ENCODE data around the gene ADAM33.

ADAM33 gene

GRCh38 chr20:3702611-3703391 lies 21.0 kb upstream of the ADAM33 start:
- TF ChIP-seq GATA1 (IDR thresholded peaks at IDR 0.05; ENCODE audit: low read depth, low read length) = no peak
- TF ChIP-seq POLR2A (IDR thresholded peaks at IDR 0.05; ENCODE audit: low read length) = no peak
- DNase-seq = no peak

DNA sequence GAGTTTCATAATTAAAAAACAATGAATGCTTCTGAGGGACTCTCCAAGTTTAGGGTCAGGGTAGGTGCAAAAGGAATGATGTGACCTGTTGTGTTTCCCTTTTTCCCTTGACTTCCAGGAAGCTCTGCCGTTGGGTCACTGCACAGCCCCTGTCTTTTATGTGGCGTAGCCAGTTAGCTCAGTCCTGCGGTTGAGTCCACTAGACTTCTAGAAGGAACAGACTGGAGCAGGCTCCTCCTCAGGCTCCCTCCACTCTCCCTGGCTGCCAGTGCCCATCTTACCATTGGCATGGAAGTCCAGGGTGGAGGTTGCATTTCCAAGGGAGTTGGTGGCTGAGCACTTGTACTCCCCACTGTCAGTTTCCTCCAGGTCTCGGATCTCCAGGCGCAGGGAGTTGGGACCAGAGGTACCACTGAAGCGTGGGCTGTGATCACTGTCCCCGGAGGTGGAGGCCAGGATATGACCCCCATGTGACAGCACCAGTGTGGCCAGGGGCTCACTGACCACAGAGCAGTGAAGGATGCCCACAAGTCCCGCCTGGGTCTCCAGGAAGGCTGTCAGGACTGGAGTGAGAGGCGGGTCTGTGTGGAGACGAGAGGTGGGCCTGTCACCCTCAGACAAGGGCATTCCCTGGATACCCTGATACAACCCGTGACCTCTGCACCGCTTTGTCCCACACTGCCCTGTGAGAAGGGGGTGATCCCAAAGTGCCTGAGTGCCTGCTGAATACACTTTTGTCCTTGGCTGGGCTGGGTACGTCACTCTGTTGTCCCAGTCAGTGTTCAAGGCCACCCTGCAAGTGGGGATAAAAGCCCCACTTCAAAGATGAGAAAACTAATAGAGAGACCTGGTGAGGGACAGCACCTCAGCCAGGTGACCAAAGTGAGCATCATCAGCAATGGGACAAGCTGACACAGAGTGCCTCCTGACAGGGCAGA lies 19.5 kb upstream of the ADAM33 start:
- TF ChIP-seq GATA1 (IDR thresholded peaks at IDR 0.05; ENCODE audit: low read depth, low read length) (no peak), POLR2A (IDR thresholded peaks at IDR 0.05; ENCODE audit: low read length) (no peak)
- DNase-seq = no peak

DNA sequence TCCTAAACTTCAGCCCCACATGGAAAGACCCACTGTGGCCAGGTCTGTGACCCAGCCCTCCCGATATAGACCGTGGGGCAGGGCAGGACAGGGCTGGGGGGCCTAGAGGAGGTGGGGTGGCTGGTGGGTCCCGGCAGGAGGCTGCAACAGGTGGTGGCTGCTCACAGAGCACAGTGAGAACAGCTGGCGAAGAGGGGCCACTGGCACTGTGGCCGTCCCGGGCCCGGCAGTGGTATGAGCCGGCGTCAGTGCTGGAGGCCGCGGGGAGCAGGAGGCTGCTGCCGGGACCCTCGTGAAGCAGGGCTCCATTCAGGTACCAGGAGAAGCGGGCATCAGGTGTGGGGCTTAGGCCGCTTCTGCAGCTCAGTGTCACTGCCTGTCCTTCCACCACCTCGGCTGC lies 17.2 kb upstream of the ADAM33 start:
- no peak for DNase-seq
- TF ChIP-seq POLR2A (IDR thresholded peaks at IDR 0.05; ENCODE audit: low read length) (no peak), GATA1 (IDR thresholded peaks at IDR 0.05; ENCODE audit: low read depth, low read length) (no peak)

GRCh38 chr20:3698591-3699001 lies 16.8 kb upstream of the ADAM33 start:
- TF ChIP-seq GATA1 (IDR thresholded peaks at IDR 0.05; ENCODE audit: low read depth, low read length) (no peak), POLR2A (IDR thresholded peaks at IDR 0.05; ENCODE audit: low read length) (no peak)
- DNase-seq = no peak

DNA sequence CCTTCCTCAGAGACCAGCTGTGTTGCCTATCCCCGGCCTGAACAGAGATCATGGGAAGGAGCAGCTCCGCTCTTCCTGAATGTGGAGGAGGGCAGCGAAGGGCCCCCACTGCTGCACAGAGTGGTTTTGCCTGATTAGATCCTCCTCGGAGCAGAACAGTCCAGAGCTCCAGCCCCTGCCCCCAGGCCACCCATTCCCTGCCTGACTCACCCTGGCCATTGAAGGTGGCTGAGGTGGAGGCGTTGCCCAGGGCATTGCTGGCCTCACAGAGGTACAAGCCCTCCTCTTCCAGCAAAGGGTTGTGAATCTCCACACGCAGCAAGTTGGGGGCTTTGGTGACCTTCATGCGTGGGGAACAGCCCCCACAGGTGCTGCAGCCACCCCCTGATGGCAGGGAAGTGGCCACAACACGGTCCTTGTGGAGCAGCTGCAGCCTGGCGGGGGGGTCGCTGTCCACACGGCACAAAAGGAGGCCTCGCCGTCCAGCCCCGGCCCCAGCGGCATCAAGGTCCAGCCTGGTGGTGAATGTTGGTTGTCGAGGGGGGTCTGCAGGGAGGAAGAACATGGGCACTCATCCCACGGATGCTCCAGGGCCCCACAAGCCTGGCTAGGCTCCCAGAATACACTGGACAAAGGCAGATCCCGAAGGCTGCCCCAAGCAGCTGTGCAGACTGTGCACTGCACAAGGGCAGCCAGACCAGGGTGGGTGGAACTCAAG lies 15.9 kb upstream of the ADAM33 start:
- TF ChIP-seq POLR2A (IDR thresholded peaks at IDR 0.05; ENCODE audit: low read length) = no peak
- no peak for TF ChIP-seq GATA1 (IDR thresholded peaks at IDR 0.05; ENCODE audit: low read depth, low read length)
- DNase-seq = no peak

DNA sequence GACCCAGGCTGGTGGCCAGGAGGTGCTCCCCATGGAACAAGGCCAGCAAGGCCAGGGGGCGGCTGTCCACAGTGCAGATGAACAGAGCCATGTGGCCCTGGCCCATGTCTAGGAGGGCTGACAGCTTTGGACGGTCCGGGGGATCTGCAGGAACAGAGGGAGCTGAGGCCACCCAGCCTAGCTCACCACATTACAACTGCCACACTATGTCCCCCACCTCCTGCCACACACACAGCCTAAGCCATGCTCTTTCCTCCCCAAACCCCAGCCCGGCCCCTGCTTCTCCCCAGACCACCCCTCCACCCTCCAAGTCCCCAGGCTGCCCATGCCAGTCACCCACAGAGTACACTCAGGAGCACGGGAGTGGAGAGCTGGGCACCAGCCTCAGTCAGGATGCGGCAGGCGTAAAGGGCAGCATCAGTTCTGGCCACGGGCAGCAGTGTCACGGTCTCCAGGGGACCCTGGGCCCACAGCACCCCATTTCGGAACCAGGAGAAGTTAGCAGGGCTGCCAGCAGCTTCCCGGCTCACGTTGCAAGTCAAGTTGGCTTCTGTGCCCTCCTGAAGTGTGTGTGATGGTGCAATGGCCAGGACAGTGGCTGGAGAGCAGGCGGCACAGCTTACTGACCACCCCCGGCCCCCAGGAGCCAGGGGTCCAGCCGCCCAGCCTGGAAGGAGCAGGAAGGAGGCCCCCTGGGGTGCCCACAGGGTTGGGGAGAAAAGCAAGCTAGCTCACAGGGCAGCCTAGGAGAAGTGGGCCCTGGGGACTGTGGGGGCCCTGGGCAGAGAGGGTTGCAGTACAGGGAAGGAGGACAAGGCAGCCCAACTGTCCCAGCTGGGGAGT lies 15.2 kb upstream of the ADAM33 start:
- TF ChIP-seq POLR2A (IDR thresholded peaks at IDR 0.05; ENCODE audit: low read length) (no peak), GATA1 (IDR thresholded peaks at IDR 0.05; ENCODE audit: low read depth, low read length) (no peak)
- no peak for DNase-seq

DNA sequence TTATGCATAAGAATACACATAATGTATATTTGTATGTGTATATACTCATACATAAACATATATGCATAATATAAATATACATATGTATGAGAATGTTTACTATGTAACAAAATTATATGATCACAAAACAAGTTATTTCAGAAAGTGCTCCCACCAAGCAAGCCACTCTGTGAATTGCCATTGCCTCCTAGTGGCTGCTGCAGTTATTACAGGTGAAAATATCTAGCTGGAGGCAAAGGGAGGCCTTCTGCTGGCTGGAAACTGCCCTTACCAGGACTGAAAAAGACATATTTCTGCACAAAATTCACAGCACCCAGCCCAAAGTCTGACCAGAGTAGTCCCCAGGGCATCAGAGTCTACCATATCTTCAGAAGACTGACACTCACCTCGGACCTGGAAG lies 14.4 kb upstream of the ADAM33 start:
- DNase-seq = peak; percentile 33 to 42
- no peak for TF ChIP-seq POLR2A (IDR thresholded peaks at IDR 0.05; ENCODE audit: low read length)
- no peak for TF ChIP-seq GATA1 (IDR thresholded peaks at IDR 0.05; ENCODE audit: low read depth, low read length)

- TF ChIP-seq POLR2A (IDR thresholded peaks at IDR 0.05; ENCODE audit: low read length) = no peak
- no peak for TF ChIP-seq GATA1 (IDR thresholded peaks at IDR 0.05; ENCODE audit: low read depth, low read length)
- DNase-seq = no peak
Observed at GRCh38 chr20:3694864-3695263, 13.1 kb upstream of the ADAM33 start.

- TF ChIP-seq POLR2A (IDR thresholded peaks at IDR 0.05; ENCODE audit: low read length) (no peak), GATA1 (IDR thresholded peaks at IDR 0.05; ENCODE audit: low read depth, low read length) (no peak)
- no peak for DNase-seq
Observed at GRCh38 chr20:3693376-3693775, 11.6 kb upstream of the ADAM33 start.

DNA sequence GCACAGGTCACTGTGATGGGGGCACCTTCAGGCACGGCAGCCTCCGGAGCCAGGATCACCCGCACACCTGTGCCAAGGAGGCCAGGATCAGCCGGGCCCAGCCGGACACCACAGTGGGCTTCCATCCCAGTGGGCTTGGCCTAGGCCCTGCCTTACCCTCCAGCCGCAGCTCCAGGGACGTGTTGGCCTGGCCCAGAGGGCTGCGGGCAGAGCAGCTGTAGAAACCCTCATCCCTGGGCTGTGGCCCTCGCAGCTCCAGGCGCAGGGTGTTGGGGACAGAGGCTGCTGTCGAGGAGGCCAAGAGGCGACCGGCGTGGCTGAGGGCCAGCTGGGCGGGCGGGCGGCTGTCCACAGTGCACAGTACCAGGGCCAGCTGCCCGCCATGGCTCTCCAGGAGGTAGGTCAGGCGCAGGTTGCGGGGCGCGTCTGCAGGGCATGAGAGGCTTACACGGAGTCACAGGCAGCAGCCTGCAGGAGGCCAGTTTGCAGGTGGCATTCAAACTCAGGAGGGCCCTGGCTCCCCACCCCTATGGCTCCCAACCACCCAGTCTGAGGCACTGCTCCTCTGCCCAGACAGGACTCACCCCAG lies 11.0 kb upstream of the ADAM33 start:
- DNase-seq = no peak
- TF ChIP-seq POLR2A (IDR thresholded peaks at IDR 0.05; ENCODE audit: low read length) (no peak), GATA1 (IDR thresholded peaks at IDR 0.05; ENCODE audit: low read depth, low read length) (no peak)

DNA sequence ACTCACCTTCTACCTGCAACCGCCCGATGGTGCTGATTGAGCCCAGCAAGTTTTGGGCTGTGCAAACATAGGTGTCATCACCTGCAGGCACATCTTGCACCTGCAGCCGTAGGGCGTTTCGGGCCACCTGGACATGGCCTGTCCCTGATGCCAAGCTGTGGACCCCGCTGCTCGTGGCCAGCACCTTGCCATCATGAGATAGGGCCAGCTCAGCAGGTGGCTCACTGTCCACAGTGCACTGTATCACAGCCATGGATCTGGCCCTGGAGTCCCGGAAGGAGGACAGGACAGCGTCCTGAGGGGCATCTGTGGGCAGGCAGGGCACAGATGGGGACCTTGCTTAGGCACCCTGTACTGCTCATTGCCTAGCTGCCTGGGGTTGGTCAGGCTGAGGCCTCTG lies 10.1 kb upstream of the ADAM33 start:
- DNase-seq = no peak
- TF ChIP-seq POLR2A (IDR thresholded peaks at IDR 0.05; ENCODE audit: low read length) (no peak), GATA1 (IDR thresholded peaks at IDR 0.05; ENCODE audit: low read depth, low read length) (no peak)

GRCh38 chr20:3691306-3691705 lies 9.5 kb upstream of the ADAM33 start:
- no peak for DNase-seq
- no peak for TF ChIP-seq GATA1 (IDR thresholded peaks at IDR 0.05; ENCODE audit: low read depth, low read length)
- no peak for TF ChIP-seq POLR2A (IDR thresholded peaks at IDR 0.05; ENCODE audit: low read length)

DNA sequence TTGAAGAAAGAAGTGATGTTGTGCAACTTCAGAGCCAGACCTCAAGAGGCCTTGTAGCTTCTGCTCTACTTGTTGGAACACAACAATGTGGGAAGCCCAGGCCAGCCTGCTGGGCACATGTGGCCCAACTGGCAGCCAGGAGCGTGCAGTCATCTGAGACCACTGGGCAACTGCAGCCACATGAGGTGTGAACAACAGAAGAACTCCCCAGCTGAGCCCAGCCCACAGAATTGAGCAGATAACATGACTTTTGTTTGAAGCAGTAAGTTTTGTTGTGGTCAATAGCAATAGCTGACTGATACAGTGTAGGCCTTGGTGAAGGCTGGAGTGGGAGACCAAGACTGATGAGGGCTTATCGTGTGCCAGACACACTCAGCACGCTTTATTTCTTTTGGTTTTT lies 8.6 kb upstream of the ADAM33 start:
- no peak for DNase-seq
- no peak for TF ChIP-seq GATA1 (IDR thresholded peaks at IDR 0.05; ENCODE audit: low read depth, low read length)
- TF ChIP-seq POLR2A (IDR thresholded peaks at IDR 0.05; ENCODE audit: low read length) = no peak
